ENCODE measurements around the gene MEIS1.

The MEIS1 gene

GRCh38 chr2:66433945-66434678 is 813 bp upstream of the MEIS1 start:
- CTCF ChIA-PET, result interaction anchor here (0.5 to 2.8 kb wide), 12 partner anchors 44 to 1628 kb away, joined by 3 to 17 read pairs (median 3); no protein-coding TSS in a partner anchor
- peak overlapping the region; percentile 85 for H3K27ac ChIP-seq (ENCODE audit: extremely low read depth, low read depth, low read length)
- H3K36me3 ChIP-seq (ENCODE audit: control insufficient read depth in 2 of 2, insufficient read depth in 1 of 2, low read length in 2 of 2), result peaks cover 0 to 11% of the 10 kb centered on the region in 2 experiments; a peak in 1 of 3 replicates
- H3K4me3 ChIP-seq (ENCODE audit: low read depth, low read length), result peak overlapping the region; percentile 63
- H3K4me1 ChIP-seq (ENCODE audit: control insufficient read depth, insufficient read depth, low read length), result peaks cover 12% of the 10 kb centered on the region; the same call in 1 of the 2 replicates
- POLR2A ChIA-PET, result interaction anchor here (0.8 to 2.1 kb wide), 13 partner anchors 69 to 1412 kb away, joined by 3 to 11 read pairs (median 4); no protein-coding TSS in a partner anchor
- no peaks in the 10 kb centered on the region for H3K9me3 ChIP-seq (ENCODE audit: control insufficient read depth, insufficient read depth, low read depth, low read length)
- TF ChIP-seq KLF8 (tag by site-specific recombination; IDR thresholded peaks at IDR 0.05) (peak; percentile 41; the same call in 1 of the 2 replicates), ZBTB11 (tag by site-specific recombination; conservative IDR thresholded peaks at IDR 0.05; ENCODE audit: low read depth) (0 out of 2 replicates have a peak, but pooled peaks have one; percentile 7), ZNF174 (tag by site-specific recombination; IDR thresholded peaks at IDR 0.05) (no peak), ZNF544 (tag by site-specific recombination; IDR thresholded peaks at IDR 0.05) (no peak), PATZ1 (tag by site-specific recombination; IDR thresholded peaks at IDR 0.05) (peak; percentile 33; the same call in 1 of the 2 replicates), BCL11B (tag by site-specific recombination; IDR thresholded peaks at IDR 0.05; ENCODE audit: low read depth) (no peak), GLIS1 (tag by site-specific recombination; IDR thresholded peaks at IDR 0.05) (0 out of 2 replicates have a peak, but pooled peaks have one; percentile 10), ZNF561 (tag by site-specific recombination; IDR thresholded peaks at IDR 0.05; ENCODE audit: borderline replicate concordance) (0 out of 2 replicates have a peak, but pooled peaks have one; percentile 31), ZNF830 (tag by site-specific recombination; IDR thresholded peaks at IDR 0.05; ENCODE audit: low read depth) (no peak), ZNF302 (tag by site-specific recombination; IDR thresholded peaks at IDR 0.05; ENCODE audit: low read depth) (no peak), ZBTB7A (tag by site-specific recombination; IDR thresholded peaks at IDR 0.05; ENCODE audit: low read depth) (no peak), REST (tag by site-specific recombination; IDR thresholded peaks at IDR 0.05) (no peak), ZSCAN30 (tag by site-specific recombination; IDR thresholded peaks at IDR 0.05) (peak; percentile 51; the same call in 1 of the 2 replicates), ZBTB20 (tag by site-specific recombination; IDR thresholded peaks at IDR 0.05) (peak; percentile 25), ZNF449 (tag by site-specific recombination; IDR thresholded peaks at IDR 0.05) (peak; percentile 81), ZBTB26 (tag by site-specific recombination; optimal IDR thresholded peaks at IDR 0.05) (peak; percentile 51), ZNF335 (tag by site-specific recombination; conservative IDR thresholded peaks at IDR 0.05) (peak; percentile 6; the same call in 1 of the 2 replicates), GLIS2 (tag by site-specific recombination; IDR thresholded peaks at IDR 0.05) (0 out of 2 replicates have a peak, but pooled peaks have one; percentile 21), KLF17 (tag by site-specific recombination; IDR thresholded peaks at IDR 0.05) (0 out of 2 replicates have a peak, but pooled peaks have one; percentile 25), SP2 (tag by site-specific recombination; IDR thresholded peaks at IDR 0.05) (peak; percentile 37), ZNF660 (tag by site-specific recombination; IDR thresholded peaks at IDR 0.05) (peak; percentile 52), ZNF555 (tag by site-specific recombination; conservative IDR thresholded peaks at IDR 0.05) (no peak)

Measured in HEK293 (cell line).